Mesothelial cell of epicardium (in vitro differentiated cells): ENCODE data around the gene SLC49A4. TPM values are rescaled to one million over a fixed set of nuclear protein-coding genes. Genes with fewer than 3 reads are reported as not detected.

Source experiments
- DNase-seq, 2 experiments: peaks; one replicate each; pipeline ENCODE4 v3.0.0; 2021; ENCODE audit warnings: low spot score in 2 of 2; ENCODE audit not compliant: unreplicated experiment in 2 of 2
- H3K27ac Mint-ChIP-seq: 2 replicates; pipeline ENCODE4 v1.8.0; 2021; ENCODE audit warnings: mixed read lengths
- H3K27me3 Mint-ChIP-seq: 2 replicates; pipeline ENCODE4 v1.8.0; 2021; ENCODE audit warnings: low read depth, mixed read lengths
- H3K36me3 Mint-ChIP-seq: 2 replicates; pipeline ENCODE4 v1.8.0; 2021; ENCODE audit warnings: mixed read lengths
- H3K4me1 Mint-ChIP-seq: 2 replicates; pipeline ENCODE4 v1.8.0; 2021; ENCODE audit warnings: mixed read lengths
- H3K4me3 Mint-ChIP-seq: 2 replicates; pipeline ENCODE4 v1.8.0; 2021; ENCODE audit warnings: mild to moderate bottlenecking, moderate library complexity, mixed read lengths
- H3K9me3 Mint-ChIP-seq: 2 replicates; pipeline ENCODE4 v1.8.0; 2021; ENCODE audit warnings: mixed read lengths
- total RNA-seq: library from RNA; stranded (reverse); gene quantifications from 3 replicates; pipeline ENCODE4 v1.2.1, GENCODE V29; 2021
- TF ChIP-seq, protein P1 (sequence below): fragments of 200-600 bp; sonication (generic); IDR thresholded peaks from one replicate; pipeline ENCODE4 v1.5.0; 2021; ENCODE audit warnings: antibody characterized with exemption; ENCODE audit not compliant: unreplicated experiment

SLC49A4 gene
- total RNA-seq, 1 donor from 2014 or later = 18.1 TPM

DNA sequence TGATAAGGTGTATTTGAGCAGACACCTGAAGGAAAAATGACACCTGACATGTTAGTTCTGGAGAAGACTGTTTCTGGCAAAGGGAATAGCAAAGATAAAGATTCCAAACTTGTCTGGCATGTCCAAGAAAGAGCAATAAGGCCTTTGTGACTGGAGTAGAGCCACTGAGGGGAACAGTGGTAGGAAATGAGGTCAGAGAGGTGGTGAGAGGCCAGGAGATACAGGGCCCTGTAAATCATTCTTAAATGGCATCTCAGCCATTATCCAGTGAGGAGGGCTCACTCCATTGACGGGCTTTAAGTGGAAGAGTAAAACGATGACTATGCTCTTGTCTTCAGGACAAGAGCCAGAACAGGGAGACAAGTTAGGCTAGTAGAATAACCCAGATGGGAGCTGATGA lies 4.5 kb downstream of the SLC49A4 start:
- no peaks in the 10 kb centered on the region for H3K27me3 Mint-ChIP-seq
- peaks cover 17% of the 10 kb centered on the region for H3K4me1 Mint-ChIP-seq
- H3K9me3 Mint-ChIP-seq = no peaks in the 10 kb centered on the region
- H3K4me3 Mint-ChIP-seq = no peak overlapping the region
- TF ChIP-seq, protein P1, sequence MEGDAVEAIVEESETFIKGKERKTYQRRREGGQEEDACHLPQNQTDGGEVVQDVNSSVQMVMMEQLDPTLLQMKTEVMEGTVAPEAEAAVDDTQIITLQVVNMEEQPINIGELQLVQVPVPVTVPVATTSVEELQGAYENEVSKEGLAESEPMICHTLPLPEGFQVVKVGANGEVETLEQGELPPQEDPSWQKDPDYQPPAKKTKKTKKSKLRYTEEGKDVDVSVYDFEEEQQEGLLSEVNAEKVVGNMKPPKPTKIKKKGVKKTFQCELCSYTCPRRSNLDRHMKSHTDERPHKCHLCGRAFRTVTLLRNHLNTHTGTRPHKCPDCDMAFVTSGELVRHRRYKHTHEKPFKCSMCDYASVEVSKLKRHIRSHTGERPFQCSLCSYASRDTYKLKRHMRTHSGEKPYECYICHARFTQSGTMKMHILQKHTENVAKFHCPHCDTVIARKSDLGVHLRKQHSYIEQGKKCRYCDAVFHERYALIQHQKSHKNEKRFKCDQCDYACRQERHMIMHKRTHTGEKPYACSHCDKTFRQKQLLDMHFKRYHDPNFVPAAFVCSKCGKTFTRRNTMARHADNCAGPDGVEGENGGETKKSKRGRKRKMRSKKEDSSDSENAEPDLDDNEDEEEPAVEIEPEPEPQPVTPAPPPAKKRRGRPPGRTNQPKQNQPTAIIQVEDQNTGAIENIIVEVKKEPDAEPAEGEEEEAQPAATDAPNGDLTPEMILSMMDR = no peak
- no peak for DNase-seq
- peaks cover 2% of the 10 kb centered on the region for H3K36me3 Mint-ChIP-seq
- no peak overlapping the region for H3K27ac Mint-ChIP-seq

DNA sequence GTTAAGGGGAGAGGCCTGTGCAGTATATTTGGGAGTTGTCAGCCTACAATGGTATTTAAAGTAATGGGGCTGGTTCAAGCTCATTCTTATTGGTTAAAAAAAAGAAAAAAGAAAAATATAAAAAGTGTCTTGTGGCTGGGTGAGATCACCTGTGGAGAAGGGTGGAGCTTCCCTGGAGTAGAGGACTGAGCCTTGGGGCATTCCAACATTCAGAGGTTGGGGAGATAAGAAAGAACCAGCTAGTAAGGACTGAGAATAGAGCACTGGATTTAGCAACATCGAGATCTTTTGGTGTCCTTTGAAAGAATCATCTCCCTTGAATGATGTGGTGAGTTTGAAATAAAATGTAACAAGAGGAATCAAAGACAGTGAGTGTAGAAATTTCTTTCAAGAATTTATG lies 5.2 kb downstream of the SLC49A4 start:
- Mint-ChIP-seq H3K4me3 (no peak overlapping the region), H3K27ac (no peak overlapping the region), H3K9me3 (no peaks in the 10 kb centered on the region), H3K36me3 (peaks cover 2% of the 10 kb centered on the region), H3K27me3 (no peaks in the 10 kb centered on the region), H3K4me1 (peaks cover 14% of the 10 kb centered on the region)
- TF ChIP-seq, protein P1 = no peak
- no peak for DNase-seq

DNA sequence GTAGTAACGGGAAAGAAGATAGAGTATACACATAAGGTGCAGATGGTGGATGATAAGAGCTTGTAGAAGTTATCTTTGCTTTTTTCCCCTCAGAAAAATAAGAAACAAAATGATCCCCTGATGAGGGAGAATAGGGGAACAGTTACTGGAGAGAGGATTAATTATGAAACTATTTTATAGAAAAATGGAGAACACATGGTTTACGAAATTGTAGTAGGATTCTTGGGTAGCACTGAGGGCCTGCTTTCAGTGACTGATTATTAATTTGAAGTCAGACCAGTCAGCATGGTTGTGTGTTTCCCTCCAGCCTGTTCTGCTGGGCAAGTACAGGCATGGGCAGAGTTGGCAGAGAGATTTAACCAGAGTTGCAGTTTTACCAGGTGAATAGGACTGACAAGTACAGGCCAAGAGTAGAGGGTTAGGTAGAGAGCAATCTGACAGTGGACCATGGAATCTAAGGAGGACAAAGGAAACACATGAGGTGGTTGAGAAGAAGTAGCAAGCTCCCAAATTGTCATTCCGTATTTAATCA lies 5.9 kb downstream of the SLC49A4 start:
- no peak for DNase-seq
- no peaks in the 10 kb centered on the region for H3K27me3 Mint-ChIP-seq

DNA sequence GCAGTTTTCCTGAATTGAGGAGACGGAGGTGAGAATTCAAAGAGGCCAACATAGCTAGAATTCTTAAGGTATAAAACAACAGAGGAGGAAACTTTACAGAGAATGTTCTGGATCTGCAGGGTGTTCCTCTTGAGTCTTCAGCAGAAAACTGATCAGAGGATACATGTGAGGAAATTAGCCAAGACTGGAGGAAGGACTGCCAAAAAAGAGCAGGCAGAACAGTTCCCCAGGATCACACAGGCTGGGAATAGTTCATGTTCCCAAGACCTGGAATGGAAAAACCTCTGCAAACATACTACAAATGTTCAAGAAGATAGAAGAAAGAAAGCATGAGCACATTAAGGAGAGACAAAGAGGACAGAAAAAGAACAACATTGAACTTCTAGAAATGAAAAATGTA lies 7.5 kb downstream of the SLC49A4 start:
- H3K4me1 Mint-ChIP-seq = peaks cover under 1% of the 10 kb centered on the region
- H3K36me3 Mint-ChIP-seq = peaks cover 5% of the 10 kb centered on the region
- H3K27me3 Mint-ChIP-seq = no peaks in the 10 kb centered on the region
- no peak overlapping the region for H3K4me3 Mint-ChIP-seq
- no peaks in the 10 kb centered on the region for H3K9me3 Mint-ChIP-seq
- H3K27ac Mint-ChIP-seq = no peak overlapping the region
- DNase-seq = no peak
- TF ChIP-seq, protein P1 = no peak

More for the DNA sequence above, 5.9 kb downstream of the SLC49A4 start:
- H3K4me3 Mint-ChIP-seq = no peak overlapping the region
- no peaks in the 10 kb centered on the region for H3K9me3 Mint-ChIP-seq
- peaks cover 2% of the 10 kb centered on the region for H3K36me3 Mint-ChIP-seq
- no peak overlapping the region for H3K27ac Mint-ChIP-seq
- H3K4me1 Mint-ChIP-seq = peaks cover 11% of the 10 kb centered on the region
- TF ChIP-seq, protein P1 = no peak

DNA sequence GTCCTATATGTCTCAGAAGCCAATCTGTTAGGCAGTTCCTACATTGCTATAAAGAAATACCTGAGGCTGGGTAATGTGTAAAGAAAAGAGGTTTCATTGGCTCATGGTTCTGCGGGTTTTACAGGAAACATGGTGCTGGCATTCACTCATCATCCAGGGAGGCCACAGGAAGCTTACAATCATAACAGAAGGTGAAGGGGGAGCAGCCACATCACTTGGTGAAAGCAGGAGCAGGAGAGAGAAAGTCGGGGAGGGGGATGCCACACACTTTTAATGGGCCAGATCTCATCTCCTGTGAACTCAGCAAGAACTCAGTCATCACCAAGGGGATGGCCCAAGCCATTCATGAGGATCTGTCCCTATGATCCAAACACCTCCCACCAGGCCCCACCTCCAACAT lies 9.1 kb downstream of the SLC49A4 start:
- Mint-ChIP-seq H3K27ac (no peak overlapping the region), H3K4me3 (no peak overlapping the region), H3K36me3 (peaks cover 11% of the 10 kb centered on the region), H3K27me3 (no peaks in the 10 kb centered on the region), H3K4me1 (no peaks in the 10 kb centered on the region), H3K9me3 (no peaks in the 10 kb centered on the region)
- TF ChIP-seq, protein P1 = no peak
- DNase-seq = no peak

DNA sequence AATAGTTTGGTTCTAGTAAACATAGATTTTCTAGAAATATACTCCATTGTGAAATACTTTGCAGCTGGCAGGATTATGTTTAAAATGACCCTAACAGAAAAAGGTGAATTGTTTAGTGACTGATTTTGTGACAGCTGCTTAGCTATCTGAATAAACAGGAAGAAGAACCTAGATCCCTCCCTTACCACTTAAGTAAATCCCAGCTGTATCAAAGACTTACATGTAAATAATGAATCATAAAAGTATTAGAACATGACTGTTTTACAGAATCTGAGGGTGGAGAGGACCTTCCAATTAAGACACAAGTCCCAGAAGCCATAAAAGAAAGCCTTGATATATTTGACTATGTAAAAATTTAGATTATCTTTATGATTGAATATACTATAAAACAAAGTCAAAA lies 15.9 kb downstream of the SLC49A4 start:
- H3K27me3 Mint-ChIP-seq = no peaks in the 10 kb centered on the region
- peaks cover 21% of the 10 kb centered on the region for H3K36me3 Mint-ChIP-seq
- no peaks in the 10 kb centered on the region for H3K4me1 Mint-ChIP-seq
- no peak overlapping the region for H3K27ac Mint-ChIP-seq
- no peak overlapping the region for H3K4me3 Mint-ChIP-seq
- H3K9me3 Mint-ChIP-seq = no peaks in the 10 kb centered on the region
- TF ChIP-seq, protein P1 = no peak
- DNase-seq = no peak
